ENCODE data around the gene DISC1. TPM values are rescaled to one million over a fixed set of nuclear protein-coding genes. Genes with fewer than 3 reads are reported as not detected.

The DISC1 gene
- total RNA-seq, 1 donor from 2014 or later: 16.0 TPM

- Histone ChIP-seq H3K27ac (no peak overlapping the region), H3K36me3 (no peaks in the 10 kb centered on the region), H3K4me3 (no peak overlapping the region), H3K4me1 (no peaks in the 10 kb centered on the region), H3K9me3 (no peaks in the 10 kb centered on the region), H3K27me3 (no peaks in the 10 kb centered on the region)
- intact Hi-C loops (cut with DNase I): no loop called here
- TF ChIP-seq, protein P1, sequence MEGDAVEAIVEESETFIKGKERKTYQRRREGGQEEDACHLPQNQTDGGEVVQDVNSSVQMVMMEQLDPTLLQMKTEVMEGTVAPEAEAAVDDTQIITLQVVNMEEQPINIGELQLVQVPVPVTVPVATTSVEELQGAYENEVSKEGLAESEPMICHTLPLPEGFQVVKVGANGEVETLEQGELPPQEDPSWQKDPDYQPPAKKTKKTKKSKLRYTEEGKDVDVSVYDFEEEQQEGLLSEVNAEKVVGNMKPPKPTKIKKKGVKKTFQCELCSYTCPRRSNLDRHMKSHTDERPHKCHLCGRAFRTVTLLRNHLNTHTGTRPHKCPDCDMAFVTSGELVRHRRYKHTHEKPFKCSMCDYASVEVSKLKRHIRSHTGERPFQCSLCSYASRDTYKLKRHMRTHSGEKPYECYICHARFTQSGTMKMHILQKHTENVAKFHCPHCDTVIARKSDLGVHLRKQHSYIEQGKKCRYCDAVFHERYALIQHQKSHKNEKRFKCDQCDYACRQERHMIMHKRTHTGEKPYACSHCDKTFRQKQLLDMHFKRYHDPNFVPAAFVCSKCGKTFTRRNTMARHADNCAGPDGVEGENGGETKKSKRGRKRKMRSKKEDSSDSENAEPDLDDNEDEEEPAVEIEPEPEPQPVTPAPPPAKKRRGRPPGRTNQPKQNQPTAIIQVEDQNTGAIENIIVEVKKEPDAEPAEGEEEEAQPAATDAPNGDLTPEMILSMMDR (IDR thresholded peaks at IDR 0.05): no peak
- DNase-seq (ENCODE audit: low spot score in 2 of 2): no peak
These were observed 390.0 kb downstream of the DISC1 start for GRCh38 chr1:232016616-232017015.

GRCh38 chr1:232017057-232017456 is 390.5 kb downstream of the DISC1 start:
- H3K27ac ChIP-seq: no peak overlapping the region
- H3K4me1 ChIP-seq: no peaks in the 10 kb centered on the region
- no peaks in the 10 kb centered on the region for H3K36me3 ChIP-seq
- intact Hi-C loops (cut with DNase I): no loop called here
- H3K9me3 ChIP-seq: no peaks in the 10 kb centered on the region
- no peak overlapping the region for H3K4me3 ChIP-seq
- DNase-seq (ENCODE audit: low spot score in 2 of 2): no peak
- no peaks in the 10 kb centered on the region for H3K27me3 ChIP-seq
- TF ChIP-seq, protein P1 (IDR thresholded peaks at IDR 0.05): no peak

DNA sequence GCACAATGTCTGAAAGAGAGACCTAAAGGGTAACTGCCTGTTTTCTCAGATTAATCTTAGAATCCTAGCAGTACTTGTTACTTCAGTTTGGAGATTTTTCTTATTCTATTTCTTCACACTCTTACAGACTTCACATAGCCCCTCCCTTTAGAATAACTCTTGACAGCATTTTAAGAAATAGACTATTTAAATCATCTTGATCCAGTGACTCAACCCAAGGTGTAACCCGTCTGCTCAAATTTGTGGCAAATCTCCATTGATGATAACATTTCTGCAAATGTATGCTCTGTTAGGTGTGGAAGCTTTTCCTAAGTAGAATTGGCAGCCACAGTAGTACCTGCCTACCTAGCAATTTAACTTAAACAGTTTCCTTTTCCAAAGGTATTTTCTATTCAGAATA is 391.2 kb downstream of the DISC1 start:
- TF ChIP-seq, protein P1 (IDR thresholded peaks at IDR 0.05): no peak
- Histone ChIP-seq H3K36me3 (no peaks in the 10 kb centered on the region), H3K9me3 (no peaks in the 10 kb centered on the region), H3K4me3 (no peak overlapping the region), H3K27ac (no peak overlapping the region), H3K4me1 (no peaks in the 10 kb centered on the region), H3K27me3 (no peaks in the 10 kb centered on the region)
- intact Hi-C loops (cut with DNase I): no loop called here
- DNase-seq (ENCODE audit: low spot score in 2 of 2): no peak

GRCh38 chr1:232018231-232019025 is 391.8 kb downstream of the DISC1 start:
- no peaks in the 10 kb centered on the region for H3K27me3 ChIP-seq
- H3K9me3 ChIP-seq: no peaks in the 10 kb centered on the region
- no peaks in the 10 kb centered on the region for H3K36me3 ChIP-seq
- H3K4me3 ChIP-seq: no peak overlapping the region
- no peak overlapping the region for H3K27ac ChIP-seq
- no peaks in the 10 kb centered on the region for H3K4me1 ChIP-seq
- no peak for DNase-seq (ENCODE audit: low spot score in 2 of 2)
- intact Hi-C loops (cut with DNase I): no loop called here
- TF ChIP-seq, protein P1 (IDR thresholded peaks at IDR 0.05): no peak

- H3K9me3 ChIP-seq: no peaks in the 10 kb centered on the region
- intact Hi-C loops (cut with DNase I): no loop called here
These were observed 392.4 kb downstream of the DISC1 start for GRCh38 chr1:232019026-232019340.

More at GRCh38 chr1:232019026-232019340, 392.4 kb downstream of the DISC1 start:
- no peak overlapping the region for H3K27ac ChIP-seq
- no peaks in the 10 kb centered on the region for H3K4me1 ChIP-seq
- no peaks in the 10 kb centered on the region for H3K27me3 ChIP-seq
- TF ChIP-seq, protein P1 (IDR thresholded peaks at IDR 0.05): no peak
- no peaks in the 10 kb centered on the region for H3K36me3 ChIP-seq
- no peak overlapping the region for H3K4me3 ChIP-seq
- DNase-seq (ENCODE audit: low spot score in 2 of 2): no peak
